Measurements from ENCODE around the gene WRNIP1. TPM values are rescaled to one million over a fixed set of nuclear protein-coding genes. Genes with fewer than 3 reads are reported as not detected.

Gene WRNIP1
- total RNA-seq, 1 experiment from 2014 or later = 38.1 TPM

DNA sequence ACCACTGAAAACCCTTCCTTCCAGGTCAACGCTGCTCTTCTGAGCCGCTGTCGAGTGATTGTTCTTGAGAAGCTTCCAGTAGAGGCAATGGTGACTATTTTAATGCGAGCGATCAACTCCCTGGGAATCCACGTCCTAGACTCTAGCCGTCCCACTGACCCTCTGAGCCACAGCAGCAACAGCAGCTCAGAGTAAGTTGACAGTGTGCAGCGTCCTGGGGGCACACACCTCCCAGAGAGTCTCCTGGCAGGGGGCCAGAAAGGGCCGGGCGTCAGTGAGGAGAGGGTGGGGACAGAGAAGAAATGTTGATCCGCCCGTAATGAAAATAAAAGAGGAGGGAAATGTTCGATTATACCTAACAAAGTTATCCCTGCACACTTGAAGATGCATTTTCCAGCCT, 5.0 kb downstream of the WRNIP1 start:
- Histone ChIP-seq H3K4ac (ENCODE audit: low read depth, low read length) (no peak overlapping the region), H3K14ac (ENCODE audit: insufficient read depth, low read length) (no peak overlapping the region), H3K18ac (ENCODE audit: insufficient read length, low read depth, low read length) (no peak overlapping the region), H3K27me3 (ENCODE audit: insufficient read depth, low read length) (no peaks in the 10 kb centered on the region), H4K5ac (ENCODE audit: insufficient read length, low read depth, low read length) (no peak overlapping the region), H3K9ac (ENCODE audit: extremely low read depth, insufficient read length, low read length) (no peak overlapping the region), H3K9me3 (ENCODE audit: control insufficient read depth, low read depth, low read length) (no peaks in the 10 kb centered on the region), H2AK5ac (ENCODE audit: insufficient read length, low read length) (no peak overlapping the region), H3K4me1 (ENCODE audit: insufficient read depth, low read length) (peaks cover 3% of the 10 kb centered on the region; the same call in 1 of the 2 replicates), H3K23me2 (ENCODE audit: insufficient read length, low read depth, low read length, poor library complexity, severe bottlenecking) (peaks cover 3% of the 10 kb centered on the region), H4K91ac (ENCODE audit: insufficient read length, low read depth, low read length) (no peak overlapping the region), H3K27ac (ENCODE audit: insufficient read length, low read depth, low read length) (no peak overlapping the region), H2BK5ac (ENCODE audit: insufficient read length, low read length) (no peak overlapping the region), H3T11ph (ENCODE audit: low read length) (no peak overlapping the region), H3K23ac (ENCODE audit: insufficient read length, low read depth, low read length) (no peak overlapping the region), H2BK15ac (ENCODE audit: low read depth, low read length) (no peak overlapping the region), H3K79me2 (ENCODE audit: insufficient read depth, low read length) (peaks cover 24% of the 10 kb centered on the region; the same call in 1 of the 2 replicates), H3K79me1 (ENCODE audit: insufficient read depth, low read depth, low read length, poor library complexity, severe bottlenecking) (peaks cover 5% of the 10 kb centered on the region), H2BK120ac (ENCODE audit: low read depth, low read length, poor library complexity, severe bottlenecking) (no peak overlapping the region), H4K8ac (replicated peaks; ENCODE audit: insufficient read length, low read depth, low read length) (no peak overlapping the region), H2BK20ac (ENCODE audit: low read depth, low read length, poor library complexity, severe bottlenecking) (no peak overlapping the region), H3K4me2 (ENCODE audit: insufficient read depth, insufficient read length, low read length) (no peak overlapping the region), H3K56ac (ENCODE audit: insufficient read length, low read depth, low read length) (no peak overlapping the region), H2AFZ (ENCODE audit: low read length) (no peak overlapping the region), H4K20me1 (ENCODE audit: control insufficient read depth, insufficient read depth, insufficient read length) (no peaks in the 10 kb centered on the region), H2BK12ac (ENCODE audit: insufficient read length, low read depth, low read length) (no peak overlapping the region)
- no peak for DNase-seq
- no peaks in the 10 kb centered on the region; a peak in 1 of 5 replicates for H3K9me3 Mint-ChIP-seq
- peaks cover 14 to 30% (median 16%) of the 10 kb centered on the region in 3 experiments for H3K36me3 Mint-ChIP-seq (ENCODE audit: insufficient read depth in 1 of 3, low read depth in 3 of 3)
- no CpG with 5 or more reads among the region's 13 CpGs for WGBS (ENCODE audit: extremely low coverage, insufficient read length, low lambda C conversion rate)
- H3K4me3 Mint-ChIP-seq = peak overlapping the region; percentile 21 to 30; a peak in 2 of 5 replicates
- H3K27me3 Mint-ChIP-seq (ENCODE audit: low read depth) = no peaks in the 10 kb centered on the region
- TF ChIP-seq, protein P1, sequence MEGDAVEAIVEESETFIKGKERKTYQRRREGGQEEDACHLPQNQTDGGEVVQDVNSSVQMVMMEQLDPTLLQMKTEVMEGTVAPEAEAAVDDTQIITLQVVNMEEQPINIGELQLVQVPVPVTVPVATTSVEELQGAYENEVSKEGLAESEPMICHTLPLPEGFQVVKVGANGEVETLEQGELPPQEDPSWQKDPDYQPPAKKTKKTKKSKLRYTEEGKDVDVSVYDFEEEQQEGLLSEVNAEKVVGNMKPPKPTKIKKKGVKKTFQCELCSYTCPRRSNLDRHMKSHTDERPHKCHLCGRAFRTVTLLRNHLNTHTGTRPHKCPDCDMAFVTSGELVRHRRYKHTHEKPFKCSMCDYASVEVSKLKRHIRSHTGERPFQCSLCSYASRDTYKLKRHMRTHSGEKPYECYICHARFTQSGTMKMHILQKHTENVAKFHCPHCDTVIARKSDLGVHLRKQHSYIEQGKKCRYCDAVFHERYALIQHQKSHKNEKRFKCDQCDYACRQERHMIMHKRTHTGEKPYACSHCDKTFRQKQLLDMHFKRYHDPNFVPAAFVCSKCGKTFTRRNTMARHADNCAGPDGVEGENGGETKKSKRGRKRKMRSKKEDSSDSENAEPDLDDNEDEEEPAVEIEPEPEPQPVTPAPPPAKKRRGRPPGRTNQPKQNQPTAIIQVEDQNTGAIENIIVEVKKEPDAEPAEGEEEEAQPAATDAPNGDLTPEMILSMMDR (conservative IDR thresholded peaks at IDR 0.05) = no peak
- H3K4me1 Mint-ChIP-seq = peaks cover 37 to 39% of the 10 kb centered on the region in 2 experiments
- peak overlapping the region in 1 of 3 experiments; percentile 76; a peak in 1 of 7 replicates for H3K27ac Mint-ChIP-seq
